Measurements from ENCODE around the gene CDHR2.
"Not testable (repeated sequence)": the region's sequence is repeated elsewhere in the genome, so short reads cannot be mapped to it uniquely, and the experiment has no call there.

The CDHR2 gene

GRCh38 chr5:176575066-176575465, 25.9 kb downstream of the CDHR2 start:
- DNase-seq, result no peak

- DNase-seq, result no peak
Measured at GRCh38 chr5:176575488-176576422, 26.6 kb downstream of the CDHR2 start.

- DNase-seq, result no peak
Measured at GRCh38 chr5:176577312-176578176, 28.4 kb downstream of the CDHR2 start.

GRCh38 chr5:176578391-176578808, 29.3 kb downstream of the CDHR2 start:
- no peak for DNase-seq

DNA sequence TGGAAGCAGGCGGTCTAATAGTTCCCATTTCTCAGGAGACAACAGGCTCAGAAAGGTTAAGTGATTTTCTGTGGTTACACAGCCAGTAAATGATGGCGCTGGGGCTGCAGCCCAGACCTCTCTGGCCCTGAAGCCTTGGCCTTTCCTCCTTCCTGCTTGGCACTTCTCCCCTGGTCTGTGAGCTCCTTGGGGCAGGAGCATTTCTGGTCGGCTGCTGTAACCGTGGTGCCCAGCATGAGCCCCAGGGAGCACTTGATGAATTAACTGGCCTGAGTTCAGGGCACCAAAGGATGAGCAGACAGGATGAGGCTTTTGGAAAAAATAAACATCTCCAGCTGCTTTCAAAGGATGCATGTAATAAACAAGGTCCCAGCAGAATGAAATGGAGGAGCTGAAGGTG, 30.2 kb downstream of the CDHR2 start:
- no peak for DNase-seq

GRCh38 chr5:176581361-176581760, 32.2 kb downstream of the CDHR2 start:
- DNase-seq, result no peak

GRCh38 chr5:176583076-176583475, 33.9 kb downstream of the CDHR2 start:
- no peak for DNase-seq

DNA sequence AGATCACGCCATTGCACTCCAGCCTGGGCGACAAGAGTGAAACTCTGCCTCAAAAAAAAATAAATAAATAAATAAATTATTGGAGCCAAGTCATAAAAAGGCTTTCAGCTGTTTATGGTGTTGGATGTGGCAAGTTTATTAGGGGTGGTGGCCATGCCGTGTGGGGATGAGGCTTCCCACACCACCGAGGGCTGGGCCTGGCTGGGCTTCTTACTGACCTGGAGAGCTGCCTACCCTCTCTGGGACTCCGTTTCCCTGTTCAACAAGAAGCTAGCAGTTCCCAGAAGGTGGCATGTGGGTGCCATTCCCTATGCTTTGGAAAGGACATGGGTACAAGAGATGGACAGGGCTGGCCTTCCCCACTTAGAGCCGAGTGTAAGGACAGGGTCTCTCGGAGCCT, 38.3 kb downstream of the CDHR2 start:
- DNase-seq, result no peak

DNA sequence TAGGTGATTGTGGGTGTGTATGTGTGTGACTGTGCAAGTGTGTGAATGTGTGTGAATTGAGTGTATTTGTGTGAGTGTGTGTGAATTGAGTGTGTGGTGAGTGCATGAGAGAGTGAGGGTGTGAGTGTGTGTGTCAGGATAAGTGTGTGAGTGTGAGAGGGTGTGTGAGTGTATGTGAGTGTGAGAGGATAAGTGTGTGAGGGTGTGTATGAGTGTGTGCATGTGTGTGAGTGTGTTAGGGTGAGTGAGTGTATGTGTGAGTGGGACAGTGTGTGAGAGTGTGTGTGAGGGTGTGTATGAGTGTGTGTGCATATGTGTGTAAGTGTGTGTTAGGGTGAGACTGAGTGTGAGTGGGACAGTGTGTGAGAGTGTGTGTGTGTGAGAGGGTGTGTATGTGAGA, 39.2 kb downstream of the CDHR2 start:
- DNase-seq, result no peak

DNA sequence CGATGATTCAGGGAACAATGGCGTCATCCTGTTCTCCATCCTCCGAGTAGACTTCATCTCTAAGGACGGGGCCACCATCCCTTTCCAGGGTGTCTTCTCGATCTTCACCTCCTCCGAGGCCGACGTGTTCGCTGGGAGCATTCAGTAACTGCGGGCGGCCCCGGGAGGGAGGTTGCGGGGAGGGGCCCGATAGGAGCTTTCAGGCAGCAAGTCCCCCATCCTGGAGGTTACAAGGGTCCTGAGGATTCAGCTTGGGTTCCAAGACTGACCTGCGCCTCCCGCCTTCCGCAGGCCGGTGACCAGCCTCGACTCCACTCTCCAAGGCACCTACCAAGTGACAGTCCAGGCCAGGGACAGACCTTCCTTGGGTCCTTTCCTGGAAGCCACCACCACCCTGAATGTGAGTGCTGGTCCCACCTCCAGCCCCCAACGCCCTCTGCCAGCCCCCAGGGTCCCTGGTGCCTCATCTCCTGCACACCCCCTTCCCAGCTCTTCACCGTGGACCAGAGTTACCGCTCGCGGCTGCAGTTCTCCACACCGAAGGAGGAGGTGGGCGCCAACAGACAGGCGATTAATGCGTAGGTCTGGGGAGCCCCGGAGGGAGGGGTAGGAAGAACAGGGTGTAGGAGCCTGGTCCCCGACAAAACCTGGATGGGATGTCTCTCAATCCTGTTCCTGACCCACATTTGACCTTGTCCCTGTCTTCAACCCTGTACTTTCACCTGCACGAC, 40.1 kb downstream of the CDHR2 start:
- DNase-seq, result no peak

GRCh38 chr5:176590035-176590717, 41.0 kb downstream of the CDHR2 start:
- no peak for DNase-seq

DNA sequence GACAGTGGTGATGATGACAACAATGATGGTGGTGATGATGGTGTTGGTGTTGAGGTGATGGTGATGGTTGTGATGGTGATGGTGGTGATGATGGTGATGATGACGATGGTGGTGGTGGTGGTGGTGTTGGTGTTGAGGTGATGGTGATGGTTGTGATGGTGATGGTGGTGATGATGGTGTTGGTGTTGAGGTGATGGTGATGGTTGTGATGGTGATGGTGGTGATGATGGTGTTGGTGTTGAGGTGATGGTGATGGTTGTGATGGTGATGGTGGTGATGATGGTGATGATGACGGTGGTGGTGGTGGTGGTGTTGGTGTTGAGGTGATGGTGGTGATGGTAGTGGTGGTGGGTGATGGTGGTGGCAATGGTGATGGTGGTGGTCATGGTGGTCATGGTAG, 42.5 kb downstream of the CDHR2 start:
- not testable (repeated sequence) for DNase-seq

DNA sequence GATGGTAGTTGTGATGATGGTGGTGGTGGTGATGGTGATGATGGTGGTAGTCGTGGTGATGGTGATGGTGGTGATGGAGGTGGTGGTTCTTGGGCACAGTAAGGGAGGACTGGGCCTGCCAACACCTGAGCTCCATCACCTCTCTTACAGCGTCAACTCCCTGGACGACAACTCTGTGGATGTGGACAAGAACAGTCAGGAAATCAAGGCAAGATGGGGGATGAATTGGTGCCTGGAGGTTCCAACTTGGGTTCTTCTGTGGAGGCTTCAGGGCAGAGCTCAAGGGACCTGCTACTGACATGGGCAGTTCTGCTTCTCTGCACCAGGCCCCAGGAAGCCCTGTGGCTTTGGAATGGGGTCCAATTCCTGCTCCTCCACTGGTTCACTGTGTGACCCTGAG, 43.4 kb downstream of the CDHR2 start:
- no peak for DNase-seq

GRCh38 chr5:176593273-176593869, 44.2 kb downstream of the CDHR2 start:
- DNase-seq, result no peak

- DNase-seq, result no peak
Measured at GRCh38 chr5:176594554-176594953, 45.4 kb downstream of the CDHR2 start.

DNA sequence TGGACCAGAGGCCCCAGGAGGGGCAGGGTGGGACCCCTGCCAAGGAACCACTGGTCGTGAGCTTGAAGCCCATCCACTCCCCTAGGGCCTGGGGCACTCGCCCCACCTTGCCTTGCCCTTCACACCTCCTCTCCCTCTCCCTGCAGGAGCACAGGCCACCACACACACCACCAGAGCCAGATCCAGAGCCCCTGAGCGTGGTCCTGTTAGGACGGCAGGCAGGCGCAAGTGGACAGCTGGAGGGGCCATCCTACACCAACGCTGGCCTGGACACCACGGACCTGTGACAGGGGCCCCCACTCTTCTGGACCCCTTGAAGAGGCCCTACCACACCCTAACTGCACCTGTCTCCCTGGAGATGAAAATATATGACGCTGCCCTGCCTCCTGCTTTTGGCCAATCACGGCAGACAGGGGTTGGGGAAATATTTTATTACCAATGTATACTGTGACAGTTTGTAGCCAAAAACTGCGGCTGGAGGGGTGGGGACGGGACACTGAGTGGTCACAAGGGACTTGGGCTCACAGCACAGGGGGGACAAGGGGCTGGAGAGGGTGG, 46.3 kb downstream of the CDHR2 start:
- no peak for DNase-seq

DNA sequence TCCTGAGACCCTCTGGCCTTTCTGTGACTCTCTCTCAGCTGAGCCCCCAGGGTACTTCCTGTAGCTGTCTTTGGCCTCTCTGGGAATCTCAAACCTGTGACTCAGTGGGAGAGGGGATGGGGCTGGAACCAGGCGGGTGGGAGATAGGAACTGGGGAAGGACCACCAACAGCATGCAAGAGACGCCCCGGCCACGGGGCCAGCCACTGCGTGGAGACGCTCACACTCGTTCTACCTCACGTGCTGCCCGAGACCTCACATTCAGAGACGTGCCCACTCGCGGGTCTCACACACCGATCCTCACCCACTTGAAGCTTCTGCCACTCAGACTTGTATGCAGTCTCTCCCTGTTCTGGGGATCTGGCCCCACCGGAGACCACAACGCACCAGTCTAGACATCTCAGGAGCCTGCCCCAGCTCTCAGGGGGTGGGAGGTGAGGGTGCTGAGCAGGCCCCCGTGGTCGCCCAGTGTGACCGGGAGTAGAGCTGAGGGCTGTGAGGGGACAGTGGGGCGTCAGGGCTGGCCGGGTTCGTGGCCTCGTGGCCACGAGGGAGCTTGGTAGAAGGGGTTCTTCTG, 47.0 kb downstream of the CDHR2 start:
- DNase-seq, result no peak

DNA sequence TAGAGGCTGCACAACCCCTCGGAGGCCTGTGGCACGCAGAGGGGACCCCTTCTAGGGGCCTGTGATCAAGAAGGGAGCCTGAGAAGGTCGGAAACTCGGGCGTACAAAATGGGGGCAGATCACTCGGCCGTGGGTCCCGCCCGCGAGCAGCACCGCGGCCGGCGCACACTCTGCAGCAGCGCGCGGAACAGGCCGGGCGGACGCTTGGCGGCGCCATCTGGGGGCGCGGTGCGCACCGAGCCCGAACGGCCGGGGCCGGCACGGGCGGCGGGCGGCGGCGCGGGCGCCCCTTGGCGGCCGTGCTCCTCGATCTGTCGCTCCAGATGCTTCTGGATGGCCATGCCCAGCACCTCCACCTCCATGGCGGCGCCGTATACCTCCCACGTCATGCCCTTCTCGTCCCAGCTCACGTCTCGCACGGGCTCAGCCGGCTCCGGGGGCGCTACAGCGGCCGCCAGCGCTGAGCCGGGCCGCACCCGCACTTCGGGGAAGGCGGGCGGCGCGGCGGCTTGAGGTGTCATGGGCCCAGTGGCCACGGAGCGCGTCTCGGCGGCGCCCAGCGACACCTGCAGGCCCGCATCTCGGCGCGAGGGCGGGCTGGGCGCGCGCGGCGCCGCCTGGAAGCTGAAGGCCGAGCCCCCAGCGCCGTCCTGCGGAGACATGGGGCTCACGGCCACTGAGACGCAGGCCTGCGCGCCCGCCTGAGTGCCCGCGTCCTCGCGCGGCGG, 47.7 kb downstream of the CDHR2 start:
- DNase-seq, result no peak

DNA sequence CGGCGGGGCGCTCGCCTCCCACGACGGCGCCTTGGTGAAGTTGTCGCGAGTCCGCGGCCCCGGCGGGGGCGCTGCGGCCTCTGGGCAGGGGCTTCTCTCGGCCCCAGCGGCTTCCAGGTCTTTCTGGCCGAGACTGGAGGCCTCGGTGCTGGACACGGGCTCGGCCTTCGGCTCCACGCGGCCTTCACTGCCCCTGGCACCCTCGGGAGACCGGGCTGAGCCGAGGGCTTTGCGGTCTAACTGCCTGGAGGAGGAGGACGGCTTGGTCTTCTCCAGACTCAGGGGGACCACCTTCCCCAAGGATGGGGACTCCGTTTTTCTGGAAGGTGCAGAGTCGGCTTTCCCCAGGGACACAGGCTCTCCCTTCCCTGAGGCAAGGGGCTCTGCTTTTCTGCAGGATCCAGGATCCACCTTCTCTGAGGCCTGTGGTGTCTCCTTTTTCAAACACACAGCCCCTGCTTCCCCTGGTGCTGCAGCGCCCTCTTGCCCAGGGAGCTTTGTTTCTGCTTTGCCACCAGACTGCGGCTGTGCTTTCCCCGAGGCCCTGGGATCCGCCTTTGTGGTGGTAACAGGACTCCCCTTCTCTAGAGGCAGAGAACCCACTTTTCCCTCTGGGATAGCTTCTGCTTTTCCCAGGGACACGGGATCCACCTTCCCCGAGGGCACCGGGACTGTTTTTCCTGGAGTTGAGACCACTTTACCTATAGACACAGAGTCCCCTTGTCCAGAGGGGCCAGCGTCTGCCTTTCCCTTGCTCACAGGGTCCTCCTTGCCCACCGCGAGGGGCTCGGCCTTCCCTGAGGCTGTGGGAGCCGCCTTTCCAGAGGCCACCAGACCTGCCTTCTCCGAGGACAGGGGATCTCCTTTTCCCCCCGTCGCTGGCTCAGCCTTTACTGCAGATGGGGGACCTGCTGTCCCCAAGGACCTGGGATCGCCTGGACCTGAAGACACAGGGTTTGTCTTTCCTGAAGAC, 48.6 kb downstream of the CDHR2 start:
- no peak for DNase-seq
